OCI-LY3 (cell line): ENCODE data around the gene ARHGEF6.

Experiments used
- EZH2phosphoT487 ChIP-seq: fragments of 200-600 bp; shearing (Covaris generic); IDR thresholded peaks from 2 replicates; pipeline ENCODE4 v1.6.1; 2018; ENCODE audit warnings: antibody characterized with exemption, mixed run types, low read depth
- TF ChIP-seq, protein P1 (sequence below): fragments of 200-600, 300-600 bp; sonication (generic); IDR thresholded peaks from 2 replicates; pipeline ENCODE4 v1.5.1; 2014; ENCODE audit warnings: antibody characterized with exemption, low read length, low read depth

DNA sequence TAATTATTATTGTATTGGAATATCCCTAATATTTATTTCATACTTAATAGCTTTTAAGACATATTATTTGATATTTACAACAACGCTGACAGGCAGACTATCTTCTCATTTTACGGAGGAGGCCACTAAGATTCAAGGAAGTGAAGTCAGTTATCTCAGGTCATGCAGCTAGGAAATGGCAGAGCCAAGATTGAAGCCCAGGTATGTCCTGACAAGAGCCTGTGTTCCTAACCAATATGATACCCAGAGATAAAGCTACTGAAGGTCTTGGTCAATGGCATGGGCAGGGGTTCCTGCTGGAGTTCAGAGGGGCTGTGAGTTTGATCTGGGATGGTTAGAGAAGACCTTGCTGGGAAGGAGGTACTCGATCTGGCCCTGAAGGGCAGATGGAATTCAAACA, 47.1 kb downstream of the ARHGEF6 start:
- TF ChIP-seq, protein P1, sequence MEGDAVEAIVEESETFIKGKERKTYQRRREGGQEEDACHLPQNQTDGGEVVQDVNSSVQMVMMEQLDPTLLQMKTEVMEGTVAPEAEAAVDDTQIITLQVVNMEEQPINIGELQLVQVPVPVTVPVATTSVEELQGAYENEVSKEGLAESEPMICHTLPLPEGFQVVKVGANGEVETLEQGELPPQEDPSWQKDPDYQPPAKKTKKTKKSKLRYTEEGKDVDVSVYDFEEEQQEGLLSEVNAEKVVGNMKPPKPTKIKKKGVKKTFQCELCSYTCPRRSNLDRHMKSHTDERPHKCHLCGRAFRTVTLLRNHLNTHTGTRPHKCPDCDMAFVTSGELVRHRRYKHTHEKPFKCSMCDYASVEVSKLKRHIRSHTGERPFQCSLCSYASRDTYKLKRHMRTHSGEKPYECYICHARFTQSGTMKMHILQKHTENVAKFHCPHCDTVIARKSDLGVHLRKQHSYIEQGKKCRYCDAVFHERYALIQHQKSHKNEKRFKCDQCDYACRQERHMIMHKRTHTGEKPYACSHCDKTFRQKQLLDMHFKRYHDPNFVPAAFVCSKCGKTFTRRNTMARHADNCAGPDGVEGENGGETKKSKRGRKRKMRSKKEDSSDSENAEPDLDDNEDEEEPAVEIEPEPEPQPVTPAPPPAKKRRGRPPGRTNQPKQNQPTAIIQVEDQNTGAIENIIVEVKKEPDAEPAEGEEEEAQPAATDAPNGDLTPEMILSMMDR, result no peak
- no peak for TF ChIP-seq EZH2phosphoT487
